HG03139 (cell line): Measurements from ENCODE around the gene MAD1L1.

Experiments used
- ATAC-seq: cut with Tn5 transposase; IDR thresholded peaks from one replicate; pipeline ENCODE4 v1.9.1; 2021; ENCODE audit not compliant: unreplicated experiment

The MAD1L1 gene

DNA sequence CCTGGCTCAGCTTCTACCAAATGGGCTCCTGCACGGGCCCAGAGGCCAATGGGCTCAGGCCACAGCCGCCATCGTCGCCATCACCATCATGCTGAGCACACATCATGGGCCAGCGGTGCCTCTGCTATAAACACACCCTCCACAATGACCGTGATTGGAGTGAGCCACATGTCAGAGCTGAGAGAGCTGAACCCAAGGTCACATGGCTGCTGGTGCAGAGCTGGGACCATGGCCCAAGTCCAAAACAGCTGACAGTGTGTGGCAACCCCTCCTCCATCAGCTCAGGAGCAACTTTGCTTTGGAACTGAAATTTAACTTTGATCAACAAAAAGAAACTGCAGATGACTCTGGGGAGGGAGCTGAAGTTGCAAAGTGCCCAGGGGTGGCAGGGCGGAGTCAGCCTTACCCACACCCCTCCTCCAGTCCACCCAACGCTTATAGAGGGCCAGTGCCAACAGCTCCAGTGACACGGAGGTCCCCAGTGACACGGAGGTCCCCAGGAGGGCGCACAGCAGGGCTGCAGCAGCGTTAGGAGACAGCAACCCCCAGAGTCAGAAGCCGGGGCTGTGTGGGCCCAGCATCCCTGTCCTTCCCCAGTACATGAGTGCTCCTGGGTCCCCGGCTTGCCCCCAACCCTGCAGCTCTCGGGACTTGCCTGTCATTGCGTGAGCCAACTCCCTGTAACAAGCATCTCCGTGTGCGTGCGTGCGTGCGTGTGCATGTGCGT, 313.0 kb downstream of the MAD1L1 start:
- ATAC-seq, result no peak

GRCh38 chr7:1918881-1919525, 313.7 kb downstream of the MAD1L1 start:
- no peak for ATAC-seq

DNA sequence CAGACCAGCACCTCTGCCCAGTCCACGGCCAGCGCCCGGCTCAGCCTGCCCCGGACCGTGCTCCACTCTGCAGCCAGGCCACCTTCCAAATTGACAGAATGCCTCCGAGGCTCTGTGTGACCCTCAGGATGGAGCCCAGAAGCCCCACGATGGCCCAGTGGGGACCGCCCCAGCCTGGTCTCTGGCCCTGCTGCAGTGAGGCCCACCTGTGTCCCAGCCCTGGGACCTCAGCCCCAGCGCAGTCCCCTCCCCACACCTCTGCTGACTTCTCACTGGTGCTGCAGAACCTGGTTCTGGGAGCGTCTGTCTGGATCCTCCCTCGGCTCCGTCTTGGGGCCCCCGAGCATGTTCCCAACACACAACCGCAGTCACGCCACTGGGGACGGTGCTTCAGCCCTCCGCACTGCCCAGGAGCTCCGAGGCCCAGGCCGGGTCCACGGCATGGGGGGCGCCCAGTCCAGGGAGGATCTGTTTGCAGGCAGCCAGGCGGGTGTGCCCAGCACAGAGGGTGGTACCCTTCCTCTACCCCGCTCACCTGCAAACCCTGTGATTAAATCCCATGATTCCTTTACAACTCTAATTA, 314.6 kb downstream of the MAD1L1 start:
- no peak for ATAC-seq

DNA sequence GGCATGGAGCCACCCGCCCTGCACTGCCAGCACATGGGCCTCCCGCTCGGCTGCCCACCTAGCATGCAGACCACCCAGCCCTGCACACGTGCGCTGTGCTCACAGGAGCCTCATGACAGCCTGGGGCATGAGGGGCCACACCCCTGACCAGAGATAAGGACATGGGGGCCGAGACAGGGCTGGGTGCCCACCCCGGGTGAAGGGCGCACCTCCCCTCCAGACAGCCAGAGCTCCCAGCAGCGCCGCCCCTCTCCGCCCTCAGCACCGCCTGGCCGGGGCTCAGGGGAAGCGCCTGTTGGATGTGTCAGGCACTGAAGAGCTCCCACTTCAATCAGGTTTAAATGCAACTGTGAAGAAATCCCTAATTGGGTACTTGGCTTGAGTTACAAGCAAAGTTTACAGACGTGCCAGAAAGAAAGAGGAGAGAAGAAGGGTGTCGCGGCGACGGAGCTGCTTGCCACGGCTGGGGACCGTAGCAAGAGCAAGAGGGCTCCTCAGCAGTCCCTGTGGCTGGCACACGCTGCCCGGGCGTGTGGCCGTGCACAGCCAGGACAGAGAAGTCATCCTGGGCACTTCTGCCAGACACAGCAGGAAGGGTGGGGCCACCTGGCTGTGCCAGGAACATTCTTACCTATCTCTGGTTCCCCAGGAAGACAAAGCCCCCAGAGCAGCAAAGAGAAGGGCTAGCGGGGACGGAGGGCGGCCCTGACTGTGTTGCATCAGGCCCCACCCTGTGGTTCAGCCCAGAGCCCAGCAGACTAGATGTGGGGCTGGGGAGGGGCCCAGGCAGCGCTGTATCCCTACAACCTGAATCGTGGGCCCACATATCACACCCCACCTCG, 315.3 kb downstream of the MAD1L1 start:
- no peak for ATAC-seq

DNA sequence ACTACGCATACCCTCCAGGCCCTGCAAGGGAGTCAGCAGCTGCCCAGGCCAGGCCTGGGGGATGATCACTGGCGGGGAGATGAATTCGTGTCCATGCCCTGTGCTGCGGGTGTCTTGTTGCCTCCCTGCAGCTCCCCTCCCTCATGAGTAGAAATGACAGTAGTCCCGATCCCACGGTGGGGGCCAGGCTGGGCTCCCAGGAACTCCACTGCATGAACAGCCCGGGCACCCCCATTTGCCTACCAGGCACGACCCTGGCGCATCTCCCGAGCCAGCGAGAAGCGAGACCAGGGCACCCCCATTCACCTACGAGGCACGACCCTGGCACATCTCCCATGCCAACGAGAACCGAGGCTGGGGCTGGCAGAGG, 316.2 kb downstream of the MAD1L1 start:
- no peak for ATAC-seq

DNA sequence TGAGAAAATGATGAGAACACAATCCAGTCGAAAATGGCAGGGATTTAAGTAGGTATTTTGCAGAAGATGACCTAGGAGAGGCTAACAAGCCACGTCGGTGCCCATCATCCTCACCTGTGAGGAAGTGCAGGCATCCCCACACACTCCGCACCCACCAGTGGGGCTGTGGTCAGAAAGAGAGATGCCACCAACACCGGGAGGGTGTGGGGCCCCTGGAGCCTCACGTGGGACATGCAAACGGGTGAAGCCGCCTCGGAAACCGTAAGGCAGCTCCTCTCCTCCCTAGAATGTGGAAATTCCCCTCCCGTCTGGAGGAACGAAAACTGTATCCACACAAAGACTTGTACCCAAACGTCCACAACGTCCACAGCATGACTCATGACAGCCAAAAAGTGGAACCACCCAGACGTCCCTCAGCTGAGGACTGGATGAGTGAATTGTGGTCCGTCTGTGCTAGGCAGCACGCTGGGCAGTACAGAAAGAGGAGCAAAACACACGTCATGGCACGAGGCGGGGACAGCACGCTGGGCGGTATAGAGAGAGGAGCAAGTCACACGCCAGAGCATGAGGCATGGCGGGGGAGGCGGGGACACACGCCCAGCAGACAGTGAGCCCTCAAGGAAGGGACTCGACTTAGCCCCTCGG, 316.7 kb downstream of the MAD1L1 start:
- ATAC-seq, result no peak

DNA sequence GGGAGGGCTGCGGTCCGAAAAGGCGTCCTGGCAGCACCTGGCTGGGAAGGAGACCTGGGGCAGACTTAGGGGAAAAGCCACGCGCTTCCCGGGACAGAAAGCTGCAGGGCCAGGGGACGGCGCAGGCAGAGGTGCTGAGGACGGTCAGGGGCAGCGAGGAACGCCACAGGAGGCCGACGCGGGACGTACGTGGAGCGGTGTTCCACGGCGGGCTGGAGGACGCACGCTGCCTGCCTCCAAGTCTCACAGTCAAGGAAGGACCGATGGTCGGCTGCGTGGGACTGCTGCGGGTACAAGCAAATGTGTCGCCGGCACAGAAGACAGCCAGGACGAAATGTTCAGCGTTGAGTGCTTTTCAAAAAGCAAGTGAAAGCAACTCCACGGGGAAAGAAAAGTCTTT, 317.4 kb downstream of the MAD1L1 start:
- no peak for ATAC-seq

DNA sequence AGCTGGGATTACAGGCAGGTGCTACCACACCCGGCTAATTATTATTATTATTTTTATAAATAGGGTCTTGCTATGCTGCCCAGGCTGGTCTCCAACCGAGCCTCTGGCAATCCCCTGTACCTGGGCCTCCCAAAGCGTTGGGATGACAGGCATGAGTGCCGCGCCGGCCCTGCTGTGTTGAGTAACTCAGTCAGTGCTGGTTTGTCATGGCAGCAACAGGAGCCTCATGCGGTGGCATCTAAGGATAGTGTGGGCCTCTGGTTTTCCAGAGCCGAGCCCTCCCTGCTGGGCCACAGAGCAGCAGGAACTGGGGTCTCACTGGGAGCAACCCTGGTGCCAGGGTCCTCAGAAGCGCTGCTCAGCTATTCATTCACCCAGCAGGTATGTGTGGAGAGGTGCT, 318.0 kb downstream of the MAD1L1 start:
- ATAC-seq, result no peak

GRCh38 chr7:1914321-1914720, 318.4 kb downstream of the MAD1L1 start:
- ATAC-seq, result no peak

DNA sequence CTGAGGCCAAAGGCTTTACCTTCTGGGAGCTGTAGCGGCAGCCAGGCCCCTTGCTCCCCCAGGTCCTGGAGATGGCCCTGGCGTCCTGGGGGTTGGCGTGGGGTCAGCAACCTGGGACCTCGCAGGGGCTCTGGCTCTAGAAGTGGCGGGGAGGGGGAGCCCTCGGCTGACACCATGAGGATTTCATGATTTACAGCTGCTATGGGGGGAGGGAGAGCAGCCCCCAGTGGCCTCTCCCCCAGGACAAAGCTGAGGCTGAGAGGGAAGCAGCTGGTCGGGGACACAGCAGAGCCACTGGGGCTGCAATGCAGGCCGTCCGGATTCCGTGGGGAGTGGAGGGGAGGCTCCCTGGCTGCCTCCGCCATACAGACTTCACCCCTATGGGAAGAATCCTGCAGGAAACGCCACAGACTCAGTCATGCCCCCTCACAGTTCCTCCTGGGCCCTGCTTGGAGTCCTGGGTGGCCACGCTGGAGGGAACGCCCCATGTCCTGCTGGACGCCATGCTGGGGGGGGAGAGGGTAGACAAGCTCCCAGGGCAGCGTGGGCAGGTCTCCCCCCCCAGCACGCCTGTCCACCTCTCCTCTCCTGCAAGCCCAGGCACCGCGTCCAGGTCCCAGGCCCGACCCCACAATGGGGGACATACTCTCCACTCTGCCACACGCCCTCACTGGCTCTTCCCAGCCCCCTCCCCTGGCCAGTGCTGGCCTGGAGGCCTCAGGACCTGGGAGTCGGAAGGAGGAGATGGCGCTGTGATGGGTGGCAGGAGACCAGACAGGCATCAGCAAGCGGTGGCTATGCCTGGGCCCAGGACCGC, 319.1 kb downstream of the MAD1L1 start:
- ATAC-seq, result no peak

DNA sequence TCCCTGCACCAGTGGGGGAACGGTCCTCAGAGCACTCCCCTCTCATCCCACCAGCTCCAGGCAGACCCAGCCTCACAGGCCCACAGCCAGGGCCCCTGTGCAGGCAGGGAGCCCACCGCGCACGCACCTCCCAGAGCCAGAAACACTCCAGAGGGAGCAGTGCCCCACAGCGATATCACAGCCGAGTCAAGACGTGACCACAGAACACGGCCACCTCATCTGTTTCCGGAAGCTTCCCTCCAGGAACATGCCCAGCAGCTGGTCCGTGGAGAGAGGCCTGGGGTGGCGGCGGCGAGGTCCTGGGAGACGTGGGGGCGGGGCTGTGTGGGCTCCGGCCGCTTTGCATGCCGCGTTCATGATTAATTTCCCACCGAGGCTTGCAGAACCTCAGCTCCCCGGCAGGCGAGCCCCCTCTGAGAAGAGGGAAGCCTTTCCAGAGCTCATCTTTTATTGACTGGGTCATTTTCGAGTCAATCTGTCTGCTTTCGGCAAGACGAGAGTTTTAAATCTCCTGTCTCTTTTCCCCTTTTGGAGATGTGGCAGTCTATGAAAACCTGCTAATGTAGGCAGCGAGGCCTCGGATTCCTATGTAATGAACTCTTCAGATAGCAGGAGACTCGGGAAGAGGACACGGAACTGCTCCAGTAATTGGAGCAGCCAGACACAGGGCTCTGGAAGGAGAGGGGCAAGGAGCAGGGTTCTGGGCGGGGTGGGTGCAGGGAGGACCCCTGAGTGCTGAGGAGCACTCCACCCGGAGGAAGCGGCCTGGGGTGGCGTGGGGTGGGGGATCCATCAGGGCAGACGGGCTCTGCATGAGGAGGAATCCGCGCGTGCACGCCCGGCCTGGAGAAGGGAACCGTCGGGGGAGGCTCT, 319.9 kb downstream of the MAD1L1 start:
- ATAC-seq, result no peak

DNA sequence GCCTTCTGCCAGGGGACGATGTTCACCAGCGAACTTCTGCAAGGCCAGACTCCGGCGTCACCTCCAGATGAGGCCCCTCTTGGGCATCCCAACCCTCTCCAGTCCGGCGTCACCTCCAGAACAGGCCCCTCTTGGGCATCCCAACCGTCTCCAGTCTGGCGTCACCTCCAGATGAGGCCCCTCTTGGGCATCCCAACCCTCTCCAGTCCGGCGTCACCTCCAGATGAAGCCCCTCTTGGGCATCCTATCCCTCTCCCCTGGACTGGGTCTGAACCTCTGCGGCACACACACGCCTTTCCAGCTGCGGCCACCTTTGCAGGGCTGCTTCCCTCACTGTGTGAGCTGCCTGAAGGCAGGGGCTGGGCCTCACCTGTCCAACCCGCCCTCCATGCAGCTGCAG, 321.2 kb downstream of the MAD1L1 start:
- ATAC-seq, result no peak

GRCh38 chr7:1910827-1911226, 321.9 kb downstream of the MAD1L1 start:
- no peak for ATAC-seq

DNA sequence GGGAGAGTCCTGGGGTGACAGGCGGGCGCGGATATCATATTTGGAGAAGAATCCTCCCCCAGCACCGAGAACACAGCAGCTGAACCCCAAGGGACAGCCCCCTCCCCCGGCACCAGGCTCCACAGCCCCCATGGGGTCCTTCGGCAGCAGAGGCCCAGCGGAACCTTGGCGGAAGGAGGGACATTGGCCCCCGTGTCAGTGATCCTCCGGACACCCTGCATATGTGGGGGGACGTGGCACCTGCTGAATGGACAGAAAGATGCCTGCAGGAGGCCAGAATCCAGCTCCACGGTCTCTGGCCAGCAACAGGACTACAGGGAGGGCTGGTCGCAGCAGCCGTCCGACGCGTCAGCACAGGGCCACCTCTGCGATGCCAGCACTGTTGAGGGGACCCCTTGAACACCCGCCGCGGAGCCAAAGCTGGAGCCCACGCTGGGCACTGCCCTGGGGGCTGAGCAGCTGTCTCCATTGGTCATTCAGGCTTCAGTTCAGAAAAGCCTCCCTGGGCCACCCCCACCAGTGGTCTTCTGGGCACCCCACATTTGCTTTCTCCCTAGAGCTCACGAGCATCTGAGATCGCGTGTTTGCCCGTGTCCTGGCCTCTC, 322.6 kb downstream of the MAD1L1 start:
- ATAC-seq, result no peak

DNA sequence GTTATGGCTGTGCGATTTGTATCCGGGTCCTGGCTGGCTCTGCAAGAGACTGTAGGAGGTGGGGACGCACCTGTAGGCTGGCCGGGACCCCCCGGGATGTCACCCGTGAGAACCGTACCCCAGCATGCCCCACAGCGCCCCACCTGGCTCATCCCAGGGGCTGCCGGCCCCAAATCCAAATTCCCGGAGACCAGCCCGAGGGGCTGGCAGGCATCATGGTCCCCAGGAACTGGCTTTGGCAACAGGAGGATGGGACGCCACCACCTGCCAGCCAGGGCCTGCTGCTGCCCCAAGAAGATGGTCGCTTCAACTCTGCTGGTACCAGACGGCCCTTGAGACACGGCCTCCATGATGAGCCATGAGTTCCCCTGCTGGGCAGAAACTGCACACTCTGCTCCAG, 323.3 kb downstream of the MAD1L1 start:
- ATAC-seq, result no peak

DNA sequence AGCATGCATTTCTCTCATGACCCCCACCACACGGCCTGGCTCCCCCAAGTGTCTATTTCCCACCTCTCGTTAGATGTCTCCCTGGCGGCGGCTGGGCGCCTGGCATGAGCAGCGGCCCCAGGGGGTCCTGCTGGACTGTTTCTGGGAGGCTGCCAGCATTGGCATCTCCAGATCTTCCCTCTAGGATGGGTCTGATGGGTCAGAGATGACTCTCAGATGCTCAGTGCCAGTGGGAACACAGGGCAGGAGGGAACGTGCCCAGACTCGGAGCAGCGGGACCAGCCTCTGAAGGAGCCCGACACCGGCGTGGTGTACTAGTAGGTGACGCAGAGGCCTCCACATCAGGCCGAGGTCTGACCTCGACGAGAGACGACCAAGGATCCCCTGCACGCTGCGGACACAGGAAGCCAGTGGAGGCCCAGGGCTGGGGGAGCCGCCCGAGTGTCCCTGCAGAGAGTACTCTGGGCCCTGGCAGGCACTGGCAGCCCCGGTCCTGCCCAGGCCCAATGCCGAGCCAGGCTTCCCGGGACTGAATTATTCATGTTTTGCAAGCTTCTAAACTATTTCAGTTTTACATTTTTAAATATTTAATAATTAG, 323.8 kb downstream of the MAD1L1 start:
- ATAC-seq, result no peak

DNA sequence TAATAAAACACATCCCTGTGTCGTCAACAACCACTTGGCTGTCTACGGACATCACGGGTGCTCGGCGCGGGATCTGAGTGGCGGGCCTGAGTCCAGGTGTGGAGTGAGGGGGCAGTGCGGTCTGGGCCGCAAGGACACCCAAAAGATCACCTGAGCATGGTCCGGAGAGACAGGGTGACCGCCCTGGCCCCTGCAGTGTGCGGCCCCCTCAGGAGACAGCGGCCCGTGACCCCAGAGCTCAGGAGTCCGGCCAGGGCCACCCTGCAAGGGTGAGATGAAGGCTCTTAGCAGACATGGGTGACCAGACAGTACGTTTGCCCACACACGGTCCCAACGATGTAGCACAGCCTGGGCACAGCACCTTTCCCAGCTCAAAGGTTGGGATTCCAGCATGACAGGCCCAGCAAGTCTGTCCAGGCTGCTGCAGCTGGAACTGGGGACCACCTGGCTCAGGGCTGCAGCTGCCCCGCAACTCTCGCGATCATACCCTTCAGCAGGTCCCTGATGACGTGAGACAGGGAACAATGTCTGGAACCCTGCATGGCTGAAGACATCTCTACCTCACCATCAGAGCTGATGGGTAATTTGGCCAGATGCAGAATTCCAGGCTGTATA, 324.9 kb downstream of the MAD1L1 start:
- ATAC-seq, result no peak
